GM21381 (cell line): ENCODE measurements around the gene LRRC10B.

ENCODE experiments used
- ATAC-seq: cut with Tn5 transposase; IDR thresholded peaks from one replicate; pipeline ENCODE4 v1.9.1; 2021; ENCODE audit warnings: mild to moderate bottlenecking, moderate library complexity; ENCODE audit not compliant: unreplicated experiment

Gene LRRC10B

GRCh38 chr11:61507012-61507768 lies 1.4 kb upstream of the LRRC10B start:
- no peak for ATAC-seq

GRCh38 chr11:61509043-61510029 lies 787 bp downstream of the LRRC10B start:
- no peak for ATAC-seq

- ATAC-seq, result no peak
Measured at GRCh38 chr11:61510166-61510919, 1.8 kb downstream of the LRRC10B start.

GRCh38 chr11:61510974-61511373 lies 2.4 kb downstream of the LRRC10B start:
- no peak for ATAC-seq

- ATAC-seq, result no peak
Measured at GRCh38 chr11:61511383-61511782, 2.8 kb downstream of the LRRC10B start.

- ATAC-seq, result no peak
Measured at GRCh38 chr11:61512435-61512834, 3.9 kb downstream of the LRRC10B start.

- ATAC-seq, result no peak
Measured at GRCh38 chr11:61513143-61513765, 4.7 kb downstream of the LRRC10B start.

- ATAC-seq, result no peak
Measured at GRCh38 chr11:61514050-61514917, 5.7 kb downstream of the LRRC10B start.

- no peak for ATAC-seq
Measured at GRCh38 chr11:61515686-61516085, 7.1 kb downstream of the LRRC10B start.

GRCh38 chr11:61516191-61516590 lies 7.6 kb downstream of the LRRC10B start:
- no peak for ATAC-seq

GRCh38 chr11:61516675-61517572 lies 8.4 kb downstream of the LRRC10B start:
- no peak for ATAC-seq

- no peak for ATAC-seq
Measured at GRCh38 chr11:61518032-61518795, 9.7 kb downstream of the LRRC10B start.

GRCh38 chr11:61522881-61523280 lies 14.3 kb downstream of the LRRC10B start:
- no peak for ATAC-seq

- no peak for ATAC-seq
Measured at GRCh38 chr11:61524446-61524845, 15.9 kb downstream of the LRRC10B start.

- ATAC-seq, result no peak
Measured at GRCh38 chr11:61524963-61525587, 16.5 kb downstream of the LRRC10B start.

GRCh38 chr11:61526229-61526628 lies 17.7 kb downstream of the LRRC10B start:
- no peak for ATAC-seq

- ATAC-seq, result no peak
Measured at GRCh38 chr11:61526956-61527731, 18.6 kb downstream of the LRRC10B start.
